Colonic mucosa (tissue), 4 donors: Measurements from ENCODE around the gene ALDH1L1. TPM values are rescaled to one million over a fixed set of nuclear protein-coding genes. Genes with fewer than 3 reads are reported as not detected.

ENCODE experiments used
- DNase-seq: peaks from one replicate; pipeline ENCODE4 v3.0.0-alpha.2; 2020
- H3K27ac ChIP-seq: fragments of 200-600 bp; one replicate; pipeline ENCODE4 v1.8.0; 2021
- H3K27me3 ChIP-seq: fragments of 200-600 bp; one replicate; pipeline ENCODE4 v1.8.0; 2021
- H3K36me3 ChIP-seq: fragments of 200-600 bp; one replicate; pipeline ENCODE4 v1.8.0; 2021
- H3K4me1 ChIP-seq: fragments of 200-600 bp; one replicate; pipeline ENCODE4 v1.8.0; 2021; ENCODE audit warnings: mild to moderate bottlenecking
- H3K4me3 ChIP-seq: fragments of 200-600 bp; one replicate; pipeline ENCODE4 v1.8.0; 2021
- H3K9ac ChIP-seq, 2 donors: one replicate each; pipeline ENCODE4 v1.7.0; 2013; ENCODE audit warnings: control low read depth in 2 of 2, low read depth in 2 of 2, low read length in 2 of 2
- H3K9me3 ChIP-seq: fragments of 200-600 bp; one replicate; pipeline ENCODE4 v1.8.0; 2021
- CTCF ChIP-seq: fragments of 200-600 bp; IDR thresholded peaks from one replicate; pipeline ENCODE4 v1.8.0; 2022; ENCODE audit warnings: antibody characterized with exemption, mild to moderate bottlenecking
- intact Hi-C: fragments of 100-400 bp; cut with DNase I; formaldehyde crosslinking; loops from one replicate; pipeline ENCODE4 v1.14.1; 2022
- total RNA-seq, 2 donors: library from RNA; stranded (reverse); fragmentation: NEBNext Ultra II Directional in 1 of 2; extraction: Animal tissue kit (Norgen Biotek cat#: 25700) in 1 of 2; gene quantifications; one replicate each; pipeline ENCODE4 v1.2.1, GENCODE V29; 2021
- donor health status: healthy.
- donor health status: DM: no; HTN: no; CAD: no.
- donor health status: DM: no; HTN: no; CAD: no.

The ALDH1L1 gene
- total RNA-seq, 2 donors from 2014 or later = 15.3 to 25.6 TPM

- intact Hi-C loops = no loop called here
- DNase-seq = no peak
- TF ChIP-seq CTCF = no peak
- no peaks in the 10 kb centered on the region for H3K4me1 ChIP-seq
- no peaks in the 10 kb centered on the region for H3K9me3 ChIP-seq
- no peak overlapping the region for H3K4me3 ChIP-seq
- H3K27ac ChIP-seq = no peak overlapping the region
- H3K27me3 ChIP-seq = no peaks in the 10 kb centered on the region
- H3K9ac ChIP-seq = no peak overlapping the region
- H3K36me3 ChIP-seq = no peaks in the 10 kb centered on the region
Observed at GRCh38 chr3:126061301-126062032, 118.9 kb downstream of the ALDH1L1 start.

- Histone ChIP-seq H3K27ac (no peak overlapping the region), H3K9ac (no peak overlapping the region), H3K4me3 (no peak overlapping the region), H3K9me3 (no peaks in the 10 kb centered on the region), H3K4me1 (no peaks in the 10 kb centered on the region), H3K27me3 (no peaks in the 10 kb centered on the region), H3K36me3 (no peaks in the 10 kb centered on the region)
- DNase-seq = no peak
- TF ChIP-seq CTCF = no peak
- intact Hi-C loops = no loop called here
Observed at GRCh38 chr3:126060613-126061145, 119.7 kb downstream of the ALDH1L1 start.

GRCh38 chr3:126058666-126059065 lies 121.7 kb downstream of the ALDH1L1 start:
- Histone ChIP-seq H3K27me3 (no peaks in the 10 kb centered on the region), H3K4me3 (no peak overlapping the region), H3K9ac (no peak overlapping the region), H3K9me3 (no peaks in the 10 kb centered on the region), H3K36me3 (no peaks in the 10 kb centered on the region), H3K4me1 (no peaks in the 10 kb centered on the region), H3K27ac (no peak overlapping the region)
- DNase-seq = no peak
- no peak for TF ChIP-seq CTCF
- intact Hi-C loops = no loop called here

- intact Hi-C loops = no loop called here
- no peak overlapping the region for H3K27ac ChIP-seq
- no peaks in the 10 kb centered on the region for H3K4me1 ChIP-seq
Observed at GRCh38 chr3:126057936-126058335, 122.5 kb downstream of the ALDH1L1 start.

GRCh38 chr3:126057501-126057819 lies 122.9 kb downstream of the ALDH1L1 start:
- intact Hi-C loops = no loop called here
- TF ChIP-seq CTCF = no peak
- Histone ChIP-seq H3K4me1 (no peaks in the 10 kb centered on the region), H3K4me3 (no peak overlapping the region), H3K27ac (no peak overlapping the region), H3K9me3 (no peaks in the 10 kb centered on the region), H3K9ac (no peak overlapping the region), H3K27me3 (no peaks in the 10 kb centered on the region), H3K36me3 (no peaks in the 10 kb centered on the region)
- no peak for DNase-seq

More at GRCh38 chr3:126057936-126058335, 122.5 kb downstream of the ALDH1L1 start:
- TF ChIP-seq CTCF = no peak
- Histone ChIP-seq H3K4me3 (no peak overlapping the region), H3K36me3 (no peaks in the 10 kb centered on the region), H3K9ac (no peak overlapping the region), H3K9me3 (no peaks in the 10 kb centered on the region), H3K27me3 (no peaks in the 10 kb centered on the region)
- no peak for DNase-seq
